ENCODE measurements around the gene OSBPL1A. TPM values are rescaled to one million over a fixed set of nuclear protein-coding genes. Genes with fewer than 3 reads are reported as not detected.

Gene OSBPL1A
- total and polyA plus RNA-seq, 2 of the 8 experiments (the other 6 are each of a cell fraction or from before 2014, with no cell fraction given): 53.2 to 74.9 TPM

DNA sequence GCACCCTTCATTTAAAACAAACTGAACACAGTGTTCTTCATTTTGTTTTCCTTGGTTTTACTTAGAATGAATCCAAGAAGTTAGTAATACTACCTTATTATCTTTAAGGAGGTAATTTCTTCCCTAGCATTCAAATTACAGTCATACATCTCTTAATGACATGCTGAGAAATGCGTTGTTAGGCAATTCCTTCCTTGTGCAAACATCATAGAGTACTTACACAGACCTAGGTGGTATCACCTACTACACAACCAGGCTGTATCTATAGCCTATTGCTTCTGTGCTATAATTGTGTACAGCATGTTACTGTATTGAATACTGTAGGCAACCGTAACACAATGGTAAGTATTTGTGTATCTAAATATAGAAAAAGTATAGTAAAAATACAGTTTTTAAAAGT, 267.1 kb downstream of the OSBPL1A start:
- Histone ChIP-seq H3K18ac (ENCODE audit: extremely low read depth, low read length) (no peak overlapping the region), H3K4me1 (replicated peaks in 1 of 4; ENCODE audit: control insufficient read depth in 3 of 4, insufficient read depth in 4 of 4, low read length in 3 of 4) (no peaks in the 10 kb centered on the region), H2BK5ac (ENCODE audit: low read depth, low read length) (no peak overlapping the region), H2BK120ac (replicated peaks; ENCODE audit: low read depth, low read length) (no peak overlapping the region), H3K56ac (replicated peaks; ENCODE audit: insufficient read length, low read depth, low read length) (no peak overlapping the region), H3K27ac (ENCODE audit: low read depth, low read length) (no peak overlapping the region), H3K23me2 (ENCODE audit: low read depth, low read length) (no peaks in the 10 kb centered on the region), H3K9me3 (ENCODE audit: insufficient read depth in 2 of 2, low read depth in 1 of 2, low read length in 1 of 2) (no peaks in the 10 kb centered on the region), H3K4ac (replicated peaks; ENCODE audit: insufficient read length, low read depth, low read length) (no peak overlapping the region), H4K5ac (ENCODE audit: insufficient read length, low read depth, low read length) (no peak overlapping the region), H3K79me2 (ENCODE audit: control insufficient read depth in 1 of 2, insufficient read depth in 2 of 2, low read length in 2 of 2) (no peaks in the 10 kb centered on the region), H2BK12ac (ENCODE audit: low read depth, low read length) (no peak overlapping the region), H2AK5ac (ENCODE audit: low read depth, low read length) (no peak overlapping the region), H3K36me3 (ENCODE audit: control insufficient read depth in 2 of 4, insufficient read depth in 4 of 4, low read length in 3 of 4) (peaks cover 0 to 18% (median 1%) of the 10 kb centered on the region in 4 experiments; a peak in 3 of 8 replicates), H4K8ac (ENCODE audit: extremely low read depth, insufficient read depth, low read length) (no peak overlapping the region), H2BK20ac (ENCODE audit: low read length) (no peak overlapping the region), H3K79me1 (ENCODE audit: low read depth, low read length) (no peaks in the 10 kb centered on the region), H3K9ac (replicated peaks in 1 of 4; ENCODE audit: extremely low read depth in 1 of 4, low read depth in 3 of 4, low read length in 3 of 4) (no peak overlapping the region), H3K23ac (ENCODE audit: insufficient read length) (no peak overlapping the region), H3K14ac (ENCODE audit: insufficient read length) (no peak overlapping the region), H4K20me1 (replicated peaks in 1 of 2; ENCODE audit: control insufficient read depth in 1 of 2, insufficient read depth in 2 of 2, low read length in 2 of 2) (no peaks in the 10 kb centered on the region), H2AFZ (ENCODE audit: low read length) (no peak overlapping the region), H3K4me3 (ENCODE audit: extremely low read depth in 1 of 4, insufficient read depth in 2 of 4, low read depth in 3 of 4, low read length in 4 of 4) (no peak overlapping the region), H2BK15ac (ENCODE audit: low read length) (no peak overlapping the region), H4K91ac (replicated peaks; ENCODE audit: insufficient read length, low read length) (no peak overlapping the region), H3K4me2 (ENCODE audit: insufficient read depth in 1 of 2, low read depth in 2 of 2, low read length in 2 of 2) (no peak overlapping the region), H3K27me3 (replicated peaks in 1 of 4; ENCODE audit: control insufficient read depth in 3 of 4, extremely low read depth in 1 of 4, insufficient read depth in 3 of 4, low read length in 3 of 4) (no peaks in the 10 kb centered on the region)
- DNase-seq (ENCODE audit: low read depth in 1 of 2, low spot score in 2 of 2) (no peak), FAIRE-seq (no peak)
- ChIA-PET POLR2A (ENCODE audit: partially characterized antibody) (no interaction called here), CTCF (ENCODE audit: partially characterized antibody) (no interaction called here)
- 69% methylated on average over 2 of the region's 2 CpGs; no CpG with 5 or more reads in 1 of the 2 experiments for WGBS, 2 experiments (ENCODE audit: extremely low coverage in 1 of 2, insufficient coverage in 1 of 2, insufficient read length in 1 of 2, insufficient replicate concordance in 2 of 2, low coverage in 1 of 2, low lambda C conversion rate in 2 of 2, missing lambda C conversion rate in 1 of 2)
- TF ChIP-seq SIRT6 (IDR thresholded peaks at IDR 0.05; ENCODE audit: low read length): no peak
- TF ChIP-seq SAP30 (IDR thresholded peaks at IDR 0.05; ENCODE audit: insufficient read depth, insufficient replicate concordance, low read length): no peak
- no peak for TF ChIP-seq TBP (IDR thresholded peaks at IDR 0.05; ENCODE audit: low read depth, low read length)
- no peak for TF ChIP-seq CREB1 (IDR thresholded peaks at IDR 0.05)
- no peak for TF ChIP-seq KDM1A (IDR thresholded peaks at IDR 0.05; ENCODE audit: borderline replicate concordance, low read length)
- no peak for TF ChIP-seq HDAC6 (IDR thresholded peaks at IDR 0.05; ENCODE audit: low read depth, low read length)
